ENCODE data around the gene TLE2. TPM values are rescaled to one million over a fixed set of nuclear protein-coding genes. Genes with fewer than 3 reads are reported as not detected.

The TLE2 gene
- polyA plus RNA-seq, 1 donor (not counting 4 experiments of a cell fraction or from before 2014, with no cell fraction given) = 0.88 TPM

- no peak for DNase-seq (ENCODE audit: low read depth, low spot score)
- peak; percentile 94 for FAIRE-seq
- H3K4me3 ChIP-seq (ENCODE audit: control insufficient read depth in 2 of 3, extremely low read depth in 1 of 3, insufficient read depth in 2 of 3, low read depth in 1 of 3, low read length in 3 of 3) = peak overlapping the region in 1 of 3 experiments; percentile 37
- H3K4me1 ChIP-seq (ENCODE audit: control insufficient read depth, extremely low read depth, insufficient read depth, low read length) = peaks cover 19% of the 10 kb centered on the region
- TF ChIP-seq CTCF (optimal IDR thresholded peaks at IDR 0.05 in 1 of 3, IDR thresholded peaks at IDR 0.05 in 1 of 3, conservative IDR thresholded peaks at IDR 0.05 in 1 of 3; ENCODE audit: extremely low read depth in 1 of 3, insufficient read depth in 2 of 3, low read length in 3 of 3) (no peak), EZH2 (IDR thresholded peaks at IDR 0.05; ENCODE audit: low read length) (no peak)
- no peaks in the 10 kb centered on the region for H3K27me3 ChIP-seq (ENCODE audit: control insufficient read depth, extremely low read depth, insufficient read depth, low read length)
- H3K36me3 ChIP-seq (ENCODE audit: control insufficient read depth in 2 of 2, extremely low read depth in 1 of 2, insufficient read depth in 2 of 2, low read length in 2 of 2) = no peaks in the 10 kb centered on the region
- peak overlapping the region; percentile 45 for H3K27ac ChIP-seq (ENCODE audit: control insufficient read depth, insufficient read depth, low read length)
- dilution Hi-C loops (cut with MboI; ENCODE audit: extremely low pct_ligation_motif_present, low sequenced_read_pairs) = no loop called here
- no peak overlapping the region for H3K9ac ChIP-seq (ENCODE audit: control insufficient read depth, extremely low read depth, insufficient read depth, low read length)
- no peaks in the 10 kb centered on the region for H3K79me2 ChIP-seq (ENCODE audit: control insufficient read depth, insufficient read depth, low read length)
- H3K9me3 ChIP-seq (ENCODE audit: control insufficient read depth, low read depth, low read length) = no peaks in the 10 kb centered on the region
- peak overlapping the region; percentile 63 for H2AFZ ChIP-seq (ENCODE audit: control insufficient read depth, low read length)
- no peaks in the 10 kb centered on the region for H4K20me1 ChIP-seq (ENCODE audit: control insufficient read depth, extremely low read depth, insufficient read depth, low read length)
- no peaks in the 10 kb centered on the region for H3K9me1 ChIP-seq (ENCODE audit: control insufficient read depth, extremely low read depth, insufficient read depth, low read length)
- H3K4me2 ChIP-seq (ENCODE audit: control insufficient read depth, extremely low read depth, insufficient read depth, low read depth, low read length) = peak overlapping the region; percentile 53
Observed at GRCh38 chr19:2983351-2984214, 45.5 kb downstream of the TLE2 start.

GRCh38 chr19:2982983-2983350, 46.1 kb downstream of the TLE2 start:
- peak overlapping the region; percentile 45 for H3K27ac ChIP-seq (ENCODE audit: control insufficient read depth, insufficient read depth, low read length)
- DNase-seq (ENCODE audit: low read depth, low spot score) = no peak

More at GRCh38 chr19:2982983-2983350, 46.1 kb downstream of the TLE2 start:
- Histone ChIP-seq H3K36me3 (ENCODE audit: control insufficient read depth in 2 of 2, extremely low read depth in 1 of 2, insufficient read depth in 2 of 2, low read length in 2 of 2) (no peaks in the 10 kb centered on the region), H3K9ac (ENCODE audit: control insufficient read depth, extremely low read depth, insufficient read depth, low read length) (no peak overlapping the region), H3K9me3 (ENCODE audit: control insufficient read depth, low read depth, low read length) (no peaks in the 10 kb centered on the region), H3K4me1 (ENCODE audit: control insufficient read depth, extremely low read depth, insufficient read depth, low read length) (peaks cover 19% of the 10 kb centered on the region), H3K27me3 (ENCODE audit: control insufficient read depth, extremely low read depth, insufficient read depth, low read length) (no peaks in the 10 kb centered on the region), H3K4me2 (ENCODE audit: control insufficient read depth, extremely low read depth, insufficient read depth, low read depth, low read length) (peak overlapping the region; percentile 53), H3K4me3 (ENCODE audit: control insufficient read depth in 2 of 3, extremely low read depth in 1 of 3, insufficient read depth in 2 of 3, low read depth in 1 of 3, low read length in 3 of 3) (no peak overlapping the region), H4K20me1 (ENCODE audit: control insufficient read depth, extremely low read depth, insufficient read depth, low read length) (no peaks in the 10 kb centered on the region), H3K9me1 (ENCODE audit: control insufficient read depth, extremely low read depth, insufficient read depth, low read length) (no peaks in the 10 kb centered on the region), H2AFZ (ENCODE audit: control insufficient read depth, low read length) (peak overlapping the region; percentile 63), H3K79me2 (ENCODE audit: control insufficient read depth, insufficient read depth, low read length) (no peaks in the 10 kb centered on the region)
- no peak for TF ChIP-seq EZH2 (IDR thresholded peaks at IDR 0.05; ENCODE audit: low read length)
- no peak for TF ChIP-seq CTCF (optimal IDR thresholded peaks at IDR 0.05 in 1 of 3, IDR thresholded peaks at IDR 0.05 in 1 of 3, conservative IDR thresholded peaks at IDR 0.05 in 1 of 3; ENCODE audit: extremely low read depth in 1 of 3, insufficient read depth in 2 of 3, low read length in 3 of 3)
- peak; percentile 78 for FAIRE-seq
- dilution Hi-C loops (cut with MboI; ENCODE audit: extremely low pct_ligation_motif_present, low sequenced_read_pairs) = no loop called here

All from keratinocyte (primary cell).